Upper lobe of left lung (tissue), 6 donors: ENCODE results near the gene PRDM16. TPM values are rescaled to one million over a fixed set of nuclear protein-coding genes. Genes with fewer than 3 reads are reported as not detected.

Experiments used
- ATAC-seq, 2 donors: fragments of 200-7000 bp; cut with Tn5 transposase; one replicate each; pipeline ENCODE4 v1.9.1; 2022; ENCODE audit warnings: mild to moderate bottlenecking in 2 of 2, moderate library complexity in 2 of 2; ENCODE audit not compliant: low FRiP score in 2 of 2
- DNase-seq, 2 donors: peaks; one replicate each; pipeline ENCODE4 v3.0.0-alpha.2; 2019 to 2020
- H3K27ac ChIP-seq, 4 donors: fragments of 200-600 bp; sonication (generic); one replicate each; pipeline ENCODE4 v1.5.1; 2016 to 2019
- H3K27me3 ChIP-seq, 4 donors: fragments of 200-600 bp; sonication (generic); one replicate each; pipeline ENCODE4 v1.5.1; 2017 to 2019
- H3K36me3 ChIP-seq, 4 donors: fragments of 200-600 bp; sonication (generic); one replicate each; pipeline ENCODE4 v1.5.1; 2016 to 2019
- H3K4me1 ChIP-seq, 4 donors: fragments of 200-600 bp; sonication (generic); one replicate each; pipeline ENCODE4 v1.5.1; 2018 to 2019
- H3K4me3 ChIP-seq, 4 donors: fragments of 200-600 bp; sonication (generic); one replicate each; pipeline ENCODE4 v1.5.1; 2017 to 2019; ENCODE audit warnings: mild to moderate bottlenecking in 2 of 4, moderate library complexity in 1 of 4
- H3K9me3 ChIP-seq, 4 donors: fragments of 200-600 bp; sonication (generic); one replicate each; pipeline ENCODE4 v1.5.1; 2018 to 2019
- CTCF ChIP-seq, 6 experiments: fragments of 450-650 bp in 4 of 6; fragments of 200-600 bp in 2 of 6; sonication (generic) in 2 of 6; IDR thresholded peaks; one replicate each; pipeline ENCODE4 v1.5.1; 2016 to 2019; ENCODE audit warnings: antibody characterized with exemption in 6 of 6
- EP300 ChIP-seq, 4 donors: sonication (generic); formaldehyde crosslinking; IDR thresholded peaks; one replicate each; pipeline ENCODE4 v1.5.1; 2017; ENCODE audit warnings: antibody characterized with exemption in 4 of 4, control low read depth in 2 of 4
- POLR2A ChIP-seq, 4 donors: fragments of 450-650 bp; IDR thresholded peaks; one replicate each; pipeline ENCODE4 v1.5.1; 2016 to 2017; ENCODE audit warnings: antibody characterized with exemption in 4 of 4, mild to moderate bottlenecking in 2 of 4
- POLR2AphosphoS5 ChIP-seq, 2 donors: sonication (generic); formaldehyde crosslinking; IDR thresholded peaks; one replicate each; pipeline ENCODE4 v1.5.1; 2017; ENCODE audit warnings: antibody characterized with exemption in 2 of 2
- WGBS, 2 donors: methylation state at CpG; one replicate each; pipeline ENCODE4 v1.1.5; 2017 to 2018; 5-methylcytosine and 5-hydroxymethylcytosine counted together
- total RNA-seq, 6 donors: library from RNA; depleted of rRNA in 4 of 6; stranded (reverse); fragments of >200 nt in 4 of 6; gene quantifications; one replicate each; pipeline versions ENCODE4 v1.1.0 to v1.2.1, GENCODE V29; 2016 to 2021
- donor health status: DM: no; HTN: no; CAD: no; lungs with moderate emphysema.
- donor health status: DM: no; HTN: yes; CAD: no; lungs with severe emphysema.

PRDM16 gene
- total RNA-seq, 6 donors from 2014 or later = 12.3 to 54.5 (median 21.2) TPM

DNA sequence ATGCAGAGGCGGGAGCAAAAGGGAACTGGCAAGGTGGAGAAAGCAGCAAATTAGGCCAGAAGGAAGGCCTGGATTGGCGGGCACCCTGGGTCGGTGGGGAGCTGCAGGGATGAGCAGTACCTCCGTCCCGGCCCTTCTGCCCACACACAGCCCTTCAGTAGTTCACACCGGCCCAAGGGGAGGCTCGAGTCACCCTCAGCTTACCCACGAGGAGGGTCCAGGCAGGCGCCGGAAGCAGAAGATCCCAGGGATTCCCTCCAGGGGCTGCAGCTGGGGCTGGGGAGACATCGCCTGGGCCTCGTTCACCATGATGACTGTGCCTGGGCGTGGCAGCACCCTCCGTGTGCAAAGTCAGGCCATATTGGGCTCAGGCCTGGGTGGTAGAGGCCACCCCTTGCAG lies 190.0 kb downstream of the PRDM16 start:
- TF ChIP-seq CTCF (IDR thresholded peaks at IDR 0.05) (no peak), POLR2A (IDR thresholded peaks at IDR 0.05) (no peak), EP300 (IDR thresholded peaks at IDR 0.05) (no peak), POLR2AphosphoS5 (IDR thresholded peaks at IDR 0.05) (no peak)
- 71 to 76% methylated on average over 7 to 12 of the region's 14 CpGs for WGBS, 2 donors
- H3K27me3 ChIP-seq = no peaks in the 10 kb centered on the region
- H3K4me1 ChIP-seq = no peaks in the 10 kb centered on the region
- ATAC-seq = no peak
- H3K36me3 ChIP-seq = no peaks in the 10 kb centered on the region
- DNase-seq = peak in 1 of 2 donors; percentile 54
- H3K9me3 ChIP-seq = no peaks in the 10 kb centered on the region
- H3K27ac ChIP-seq = no peak overlapping the region
- no peak overlapping the region for H3K4me3 ChIP-seq

GRCh38 chr1:3261007-3261968 lies 192.3 kb downstream of the PRDM16 start:
- no peak overlapping the region for H3K27ac ChIP-seq
- H3K4me1 ChIP-seq = no peaks in the 10 kb centered on the region
- no peak for TF ChIP-seq CTCF (IDR thresholded peaks at IDR 0.05)
- TF ChIP-seq EP300 (IDR thresholded peaks at IDR 0.05) = no peak
- no peak for TF ChIP-seq POLR2AphosphoS5 (IDR thresholded peaks at IDR 0.05)
- no peak for TF ChIP-seq POLR2A (IDR thresholded peaks at IDR 0.05)
- no peak for ATAC-seq
- WGBS, 2 donors = 58 to 68% methylated on average over 11 to 21 of the region's 21 CpGs
- H3K9me3 ChIP-seq = no peaks in the 10 kb centered on the region
- no peaks in the 10 kb centered on the region for H3K27me3 ChIP-seq
- DNase-seq = no peak
- no peak overlapping the region for H3K4me3 ChIP-seq
- no peaks in the 10 kb centered on the region for H3K36me3 ChIP-seq

DNA sequence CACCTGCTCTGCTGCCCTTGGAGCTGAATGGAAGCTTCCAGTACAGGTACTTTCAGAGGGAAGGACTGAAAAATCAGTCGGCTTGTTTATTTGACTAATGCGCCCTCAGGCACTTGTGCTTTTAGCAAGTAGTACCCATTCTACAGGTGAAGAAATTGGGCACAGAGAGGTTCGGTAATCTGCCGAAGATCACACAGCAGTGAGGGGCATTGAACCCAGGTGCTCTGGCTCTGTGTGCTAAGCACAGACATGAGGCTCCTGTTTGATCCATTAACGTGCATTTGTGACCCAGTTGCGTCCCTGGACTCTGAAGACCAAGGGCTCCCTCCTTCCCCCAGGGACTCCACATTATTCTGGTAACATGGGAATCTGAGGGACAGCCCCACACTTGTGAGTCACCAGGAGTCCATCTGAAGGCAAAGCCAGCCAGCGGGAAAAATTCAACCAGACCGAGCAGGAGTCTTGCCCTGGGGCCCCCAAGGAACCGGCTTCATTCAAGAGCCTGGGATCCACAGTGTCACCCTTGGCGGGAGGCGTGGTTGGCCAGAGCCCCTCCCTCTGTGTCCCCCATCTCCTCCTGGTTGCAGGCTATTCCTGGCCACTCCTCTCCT lies 193.1 kb downstream of the PRDM16 start:
- DNase-seq (no peak), ATAC-seq (no peak)
- Histone ChIP-seq H3K9me3 (no peaks in the 10 kb centered on the region), H3K27ac (no peak overlapping the region), H3K4me3 (no peak overlapping the region), H3K4me1 (no peaks in the 10 kb centered on the region), H3K27me3 (no peaks in the 10 kb centered on the region), H3K36me3 (no peaks in the 10 kb centered on the region)
- 79 to 81% methylated on average over 6 to 11 of the region's 11 CpGs for WGBS, 2 donors
- TF ChIP-seq POLR2AphosphoS5 (IDR thresholded peaks at IDR 0.05) = no peak
- no peak for TF ChIP-seq CTCF (IDR thresholded peaks at IDR 0.05)
- TF ChIP-seq POLR2A (IDR thresholded peaks at IDR 0.05) = no peak
- TF ChIP-seq EP300 (IDR thresholded peaks at IDR 0.05) = no peak

DNA sequence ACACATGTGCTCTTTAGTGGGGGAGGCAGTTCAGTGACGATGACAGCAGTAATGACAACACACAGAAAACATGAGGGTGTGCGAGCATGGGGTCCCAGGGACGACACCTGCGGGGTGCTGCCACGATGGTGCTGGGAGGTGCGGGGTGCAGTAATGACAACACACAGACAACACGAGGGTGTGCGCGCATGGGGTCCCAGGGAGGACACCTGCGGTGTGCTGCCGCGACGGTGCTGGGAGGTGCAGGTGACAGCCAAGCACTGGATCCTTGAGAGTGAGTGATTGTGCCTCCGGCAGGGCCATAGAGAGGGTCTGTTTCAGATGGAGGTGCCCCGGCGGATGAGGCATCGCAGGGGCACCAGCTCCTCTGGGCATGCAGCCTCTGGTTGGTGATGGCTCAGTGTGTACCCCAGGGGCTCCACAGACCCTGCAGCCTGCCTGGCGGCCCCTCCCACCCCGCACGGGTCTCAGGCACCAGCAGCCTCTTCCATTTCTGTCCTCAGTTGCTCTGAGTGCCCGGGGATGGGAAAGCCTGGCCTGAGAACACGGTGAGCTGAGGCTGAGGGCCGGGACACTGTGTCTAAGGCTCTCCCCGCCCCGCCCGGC lies 193.8 kb downstream of the PRDM16 start:
- no peaks in the 10 kb centered on the region for H3K4me1 ChIP-seq
- TF ChIP-seq POLR2A (IDR thresholded peaks at IDR 0.05) (no peak), POLR2AphosphoS5 (IDR thresholded peaks at IDR 0.05) (no peak), EP300 (IDR thresholded peaks at IDR 0.05) (no peak), CTCF (IDR thresholded peaks at IDR 0.05) (no peak)
- no peak overlapping the region for H3K27ac ChIP-seq
- 78 to 90% methylated on average over 9 to 22 of the region's 26 CpGs for WGBS, 2 donors
- no peak overlapping the region for H3K4me3 ChIP-seq
- DNase-seq (peak in 1 of 2 donors; percentile 54), ATAC-seq (no peak)
- no peaks in the 10 kb centered on the region for H3K27me3 ChIP-seq
- H3K36me3 ChIP-seq = no peaks in the 10 kb centered on the region
- H3K9me3 ChIP-seq = no peaks in the 10 kb centered on the region
